GM18499 (cell line): ENCODE data around the gene ADI1.

Experiments
- ATAC-seq: cut with Tn5 transposase; IDR thresholded peaks from one replicate; pipeline ENCODE4 v1.9.1; 2021; ENCODE audit warnings: moderate number of reproducible peaks; ENCODE audit not compliant: insufficient read depth, unreplicated experiment

The ADI1 gene, protein sequence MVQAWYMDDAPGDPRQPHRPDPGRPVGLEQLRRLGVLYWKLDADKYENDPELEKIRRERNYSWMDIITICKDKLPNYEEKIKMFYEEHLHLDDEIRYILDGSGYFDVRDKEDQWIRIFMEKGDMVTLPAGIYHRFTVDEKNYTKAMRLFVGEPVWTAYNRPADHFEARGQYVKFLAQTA

DNA sequence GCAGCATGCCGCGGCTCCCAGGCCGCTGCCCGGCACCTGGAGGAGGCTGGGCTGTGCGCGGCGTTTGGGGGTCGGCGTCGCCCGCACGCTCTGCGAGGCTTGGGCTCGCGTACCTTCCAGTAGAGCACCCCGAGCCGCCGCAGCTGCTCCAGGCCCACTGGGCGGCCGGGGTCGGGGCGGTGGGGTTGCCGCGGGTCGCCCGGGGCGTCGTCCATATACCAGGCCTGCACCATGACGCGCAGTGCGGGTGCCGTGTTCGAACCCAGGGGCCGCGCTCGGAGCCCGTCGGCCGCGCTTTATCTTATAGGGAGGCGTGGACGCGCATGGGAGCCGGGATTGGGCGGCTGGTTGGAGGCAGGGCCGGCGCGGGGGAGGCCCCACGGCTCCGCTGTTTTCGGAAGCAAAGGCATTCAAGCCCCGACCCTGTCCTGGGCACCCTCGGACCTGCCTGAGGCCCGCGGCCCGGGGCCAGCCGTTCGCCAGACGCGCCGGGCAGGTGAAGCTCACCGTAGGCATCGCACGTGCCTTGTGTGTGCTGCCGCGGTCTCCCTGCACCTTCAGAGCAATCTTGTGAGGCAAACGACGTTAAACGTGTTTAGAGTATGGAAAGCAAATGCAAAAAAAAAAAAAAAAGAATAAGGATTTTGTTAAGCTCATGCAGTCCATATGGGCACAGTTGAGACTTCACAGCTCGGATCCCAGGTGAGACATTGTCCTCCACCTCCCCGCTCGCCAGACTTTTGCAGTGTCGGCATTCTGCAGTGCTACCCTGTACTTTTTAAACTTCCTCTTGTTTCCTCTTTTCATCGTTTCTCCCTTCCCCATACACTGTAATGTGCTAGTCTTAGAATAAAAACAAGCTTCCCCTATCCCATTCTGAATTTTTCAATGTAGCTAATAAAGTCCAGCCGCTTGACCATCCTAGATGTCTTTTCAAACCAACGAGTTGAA lies at the start of gene ADI1:
ADI1 (minus strand) TSS at position 277 of the 951 bp plus-strand sequence; CDS start at position 233, 44 bp downstream.
- ATAC-seq, result peak; percentile 47

DNA sequence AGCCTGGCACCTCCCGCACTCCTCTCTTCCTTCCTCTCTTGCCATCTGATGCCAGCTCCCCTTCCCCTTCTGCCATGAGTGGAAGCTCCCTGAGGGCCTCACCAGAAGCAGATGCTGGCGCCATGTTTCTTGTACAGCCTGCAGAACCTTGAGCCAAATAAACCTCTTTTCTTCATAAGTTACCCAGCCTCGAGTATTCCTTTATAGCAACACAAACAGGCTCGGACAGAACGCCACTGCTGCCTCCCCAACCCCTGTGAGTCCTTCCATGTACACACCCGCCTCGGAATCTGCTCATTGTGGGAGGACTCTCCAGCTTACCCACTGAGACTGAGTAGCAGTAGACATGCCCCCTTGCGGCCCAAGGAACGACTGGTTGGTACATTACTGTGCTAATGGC lies 47.5 kb upstream of the ADI1 start:
- ATAC-seq, result no peak

DNA sequence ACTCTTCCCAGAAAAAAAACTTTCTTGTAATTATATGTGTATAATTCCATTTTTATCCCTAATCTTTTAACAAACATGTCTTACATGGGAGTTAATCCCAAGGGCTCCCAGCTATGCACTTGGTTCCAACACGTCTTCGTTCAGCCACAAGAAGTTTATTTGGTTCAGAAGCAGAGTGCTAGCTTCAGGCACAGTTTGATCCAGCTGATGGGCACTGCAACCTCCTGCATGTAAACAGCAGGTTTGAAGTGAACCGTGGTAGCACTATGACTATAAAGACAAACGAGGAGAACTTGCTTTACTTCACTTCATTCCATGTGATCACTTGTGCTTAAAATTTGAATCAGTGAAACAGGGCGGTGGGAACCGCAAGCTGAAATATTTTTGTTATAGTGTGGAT lies 45.8 kb upstream of the ADI1 start:
- no peak for ATAC-seq

- peak; percentile 44 for ATAC-seq
These were observed 44.2 kb upstream of the ADI1 start for GRCh38 chr2:3563521-3563976.

DNA sequence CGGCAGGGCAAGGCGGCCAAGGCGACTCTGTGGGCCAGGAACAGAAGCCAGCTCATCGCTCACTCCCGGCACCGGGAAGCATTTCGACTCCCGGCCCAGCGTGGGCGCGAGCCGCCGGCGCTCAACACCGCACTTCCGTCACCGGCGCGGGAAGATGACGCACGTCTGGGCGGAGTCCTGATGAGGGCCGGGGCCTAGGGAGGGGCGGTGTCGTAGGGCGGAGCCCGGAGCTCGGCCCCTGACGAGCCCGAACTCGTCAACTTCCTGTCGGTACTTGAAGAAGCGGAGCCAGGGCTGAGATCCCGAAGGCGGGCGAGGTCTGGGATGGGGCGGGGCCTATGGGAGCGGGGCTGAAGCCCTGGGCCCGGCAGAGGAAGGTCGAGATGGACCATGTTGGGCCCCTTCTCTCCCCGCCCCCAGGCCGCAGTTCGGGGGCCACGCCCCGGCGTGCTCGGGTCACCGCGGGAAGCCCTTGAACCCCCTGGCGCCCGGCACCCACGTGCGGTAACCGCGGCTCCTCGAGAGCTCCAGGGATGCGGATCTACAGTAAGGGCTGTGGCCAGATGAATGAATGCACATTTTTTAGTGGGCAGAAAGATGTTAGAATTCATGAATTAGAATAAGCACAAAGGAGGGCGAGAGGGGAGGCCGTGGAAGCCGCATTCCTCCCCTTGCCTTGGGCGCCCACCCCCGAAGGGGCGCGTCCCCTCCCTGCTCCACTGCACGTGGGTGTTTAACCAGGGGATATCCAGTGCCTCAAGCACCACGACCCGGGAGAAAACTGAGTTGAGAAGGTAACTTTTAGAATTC lies 39.1 kb upstream of the ADI1 start, which contains the start of gene RNASEH1:
RNASEH1 (minus strand) TSS at position 129 of the 810 bp plus-strand sequence; CDS start at position 56, 73 bp downstream.
- ATAC-seq, result peak; percentile 96

- ATAC-seq, result peak; percentile 11
These were observed 38.4 kb upstream of the ADI1 start for GRCh38 chr2:3557639-3558204.

DNA sequence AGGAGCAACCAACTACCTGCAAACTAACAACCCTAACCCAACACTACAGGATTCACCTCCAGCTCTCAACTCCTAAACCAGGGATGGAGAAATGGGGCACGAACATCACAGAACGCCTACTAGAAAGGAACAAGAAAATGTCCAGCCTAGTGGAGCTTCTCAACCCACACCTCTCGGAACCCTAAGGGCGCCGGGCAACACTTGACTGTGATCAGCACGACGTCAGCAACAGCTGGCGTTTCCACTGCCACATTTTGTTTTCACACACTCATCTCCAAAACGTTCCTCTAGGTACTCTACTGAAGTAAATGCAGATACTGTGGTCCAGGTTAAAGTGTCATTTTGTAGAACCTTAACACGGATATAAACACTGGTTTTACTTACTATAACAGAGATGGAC lies 34.6 kb upstream of the ADI1 start:
- ATAC-seq, result no peak

DNA sequence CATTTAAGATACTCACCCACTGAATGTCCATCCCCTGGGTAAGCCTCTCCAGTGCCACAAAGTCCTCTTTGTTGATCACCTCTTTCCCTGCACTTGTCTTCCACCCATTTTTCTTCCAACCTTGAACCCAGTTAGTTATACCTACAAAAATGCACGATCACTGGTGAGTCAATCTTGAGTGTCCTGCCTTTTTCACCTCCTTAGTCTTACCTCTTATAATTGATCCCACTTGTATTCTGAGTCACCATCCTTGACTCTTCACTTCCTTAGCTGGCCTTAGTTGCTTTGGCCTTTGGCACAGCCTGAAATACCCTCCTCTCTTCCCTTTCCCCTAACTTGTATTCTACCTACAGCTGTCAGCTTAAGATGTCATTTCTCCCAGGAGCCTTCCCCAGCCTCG lies 28.6 kb upstream of the ADI1 start:
- no peak for ATAC-seq

DNA sequence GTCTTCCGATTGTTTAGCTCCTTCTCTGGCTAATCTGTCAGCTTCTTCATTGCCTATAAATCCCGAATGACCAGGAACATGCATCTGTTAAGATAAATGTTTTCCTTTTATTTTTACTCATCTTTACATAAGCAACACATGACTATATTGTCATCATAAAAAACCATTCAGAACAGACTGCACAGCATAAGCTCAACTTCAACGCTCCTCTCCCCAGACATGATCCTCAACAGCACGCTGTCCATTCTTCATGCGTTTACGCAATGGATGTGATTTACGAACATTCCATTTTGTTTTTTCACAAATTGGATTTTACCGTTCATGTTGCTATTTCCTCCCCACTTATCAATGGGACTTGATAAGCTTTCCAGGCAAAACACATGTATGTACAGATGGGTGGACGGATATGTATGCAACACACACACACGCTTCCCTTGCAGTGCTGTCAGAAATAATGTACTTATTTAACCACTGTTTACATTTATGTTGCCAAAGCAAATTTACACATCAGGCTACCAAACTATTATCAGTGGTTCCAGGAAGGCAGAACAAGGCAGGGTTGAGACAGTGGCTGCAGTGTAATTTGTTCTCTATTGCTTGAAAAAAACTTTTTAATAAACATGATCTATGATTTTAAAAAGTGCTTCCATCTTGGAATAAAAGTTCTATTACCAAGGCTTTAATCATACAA lies 26.6 kb upstream of the ADI1 start:
- ATAC-seq, result no peak

- ATAC-seq, result no peak
These were observed 23.8 kb upstream of the ADI1 start for GRCh38 chr2:3543023-3543683.

DNA sequence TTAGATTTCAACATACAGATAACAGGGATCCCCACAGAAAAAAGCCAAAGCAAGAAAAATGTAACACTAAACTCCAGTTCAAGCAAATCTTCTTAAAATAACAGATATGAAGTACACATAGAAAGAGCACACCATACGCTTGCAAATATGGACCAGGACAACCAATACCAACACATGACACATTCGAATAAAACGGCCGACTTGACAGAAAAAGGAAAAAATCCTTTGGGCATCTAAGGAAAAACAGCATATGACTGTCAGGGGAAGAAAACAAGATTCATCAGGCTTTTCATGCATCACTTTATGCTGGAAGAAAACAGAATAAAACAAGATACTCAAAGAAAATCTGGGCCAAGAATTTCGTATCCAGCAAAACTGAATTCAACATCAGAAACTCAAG lies 22.8 kb upstream of the ADI1 start:
- no peak for ATAC-seq

DNA sequence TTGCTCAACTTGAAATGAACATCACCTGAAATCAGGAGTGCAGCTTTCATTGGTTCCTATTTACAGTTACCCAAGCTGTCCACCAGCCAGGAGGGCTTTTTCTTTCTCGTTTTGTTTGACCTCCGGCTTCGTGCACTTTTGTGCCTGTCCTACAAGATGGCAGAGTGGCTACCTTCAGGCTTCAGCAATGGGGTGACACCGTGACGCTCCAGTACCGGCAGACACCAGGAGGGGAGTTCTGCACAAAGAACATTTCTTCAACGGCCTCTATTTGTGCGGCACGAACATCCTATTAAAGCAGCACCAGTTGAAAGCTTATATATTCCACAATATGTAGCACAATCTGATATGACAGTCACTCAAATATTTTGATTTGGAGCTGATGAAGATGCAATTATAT lies 20.5 kb upstream of the ADI1 start:
- no peak for ATAC-seq

GRCh38 chr2:3536682-3537632 lies 17.6 kb upstream of the ADI1 start:
- no peak for ATAC-seq

- ATAC-seq, result no peak
These were observed 16.7 kb upstream of the ADI1 start for GRCh38 chr2:3535794-3536681.

- ATAC-seq, result no peak
These were observed 16.1 kb upstream of the ADI1 start for GRCh38 chr2:3535467-3535793.

DNA sequence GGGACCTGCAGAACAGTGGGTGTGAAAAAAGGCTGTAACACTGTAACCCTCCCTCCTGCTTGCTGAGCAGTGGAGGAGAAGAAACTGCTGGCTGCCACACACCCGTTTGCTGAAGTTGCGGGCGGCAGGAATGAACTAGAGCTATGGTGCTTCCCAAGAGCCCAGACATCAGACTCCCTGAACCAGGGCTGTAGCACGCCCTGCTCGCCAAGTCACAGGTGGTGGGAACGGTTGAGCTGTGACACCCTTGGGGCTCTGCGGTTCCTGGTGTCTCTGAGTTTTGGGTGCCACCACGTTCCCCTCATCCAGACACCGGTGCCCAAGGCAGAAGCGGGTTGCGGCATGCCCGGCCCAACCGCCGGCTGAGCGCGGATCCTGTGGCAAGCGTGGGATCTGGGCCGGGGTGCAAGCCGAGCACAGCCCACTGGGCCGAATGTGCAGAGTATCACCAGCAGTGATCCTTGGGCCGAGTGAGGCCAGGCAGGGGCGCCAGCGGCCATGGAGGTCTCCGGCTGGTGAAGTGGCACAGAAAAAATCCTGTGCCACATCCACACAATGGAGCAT lies 15.0 kb upstream of the ADI1 start:
- ATAC-seq, result no peak

DNA sequence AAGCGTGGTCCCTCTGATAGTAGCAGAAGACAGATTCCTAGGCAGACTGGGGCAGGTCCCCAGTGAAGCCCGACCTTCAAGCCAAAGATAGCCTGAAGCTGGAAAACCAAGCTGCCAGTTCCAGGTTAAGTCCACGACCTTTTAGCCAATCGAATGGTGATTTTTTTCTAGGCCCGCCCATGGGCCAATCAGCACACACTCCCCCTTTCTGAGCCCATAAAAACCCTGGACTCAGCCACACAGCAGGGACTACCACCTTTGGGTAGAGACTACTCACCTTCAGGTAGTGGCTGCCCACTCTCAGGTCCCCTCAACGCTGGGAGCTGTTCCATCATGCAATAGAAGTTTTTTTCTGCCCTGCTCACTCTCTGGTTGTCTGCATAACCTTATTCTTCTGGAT lies 14.5 kb upstream of the ADI1 start:
- ATAC-seq, result no peak
